ENCODE measurements around the gene ACR.
"Not testable (repeated sequence)": the region's sequence is repeated elsewhere in the genome, so short reads cannot be mapped to it uniquely, and the experiment has no call there.

- not testable (repeated sequence) for TF ChIP-seq CTCF, POLR2A (IDR thresholded peaks at IDR 0.05)
These were observed 2.7 kb downstream of the ACR start for GRCh38 chr22:50740714-50741113.

Measured in body of pancreas (tissue), 4 donors.